ENCODE results near the gene PLB1. TPM values are rescaled to one million over a fixed set of nuclear protein-coding genes. Genes with fewer than 3 reads are reported as not detected.

Gene PLB1
- total RNA-seq, 1 donor from 2014 or later = 0.75 TPM

- no peaks in the 10 kb centered on the region for H3K9me3 Mint-ChIP-seq
- intact Hi-C loops (cut with micrococcal nuclease) = no loop called here
- H3K27me3 Mint-ChIP-seq (ENCODE audit: insufficient read depth) = peaks cover 14% of the 10 kb centered on the region
- no peak overlapping the region for H3K27ac Mint-ChIP-seq
- H3K4me1 Mint-ChIP-seq (ENCODE audit: low read depth) = no peaks in the 10 kb centered on the region
- H3K36me3 Mint-ChIP-seq (ENCODE audit: low read depth) = no peaks in the 10 kb centered on the region
- no peak overlapping the region for H3K4me3 Mint-ChIP-seq
- DNase-seq (ENCODE audit: low spot score) = no peak
Measured at GRCh38 chr2:28493636-28494035, 2.2 kb upstream of the PLB1 start.

GRCh38 chr2:28496781-28497180, 921 bp downstream of the PLB1 start:
- Mint-ChIP-seq H3K4me1 (ENCODE audit: low read depth) (no peaks in the 10 kb centered on the region), H3K36me3 (ENCODE audit: low read depth) (no peaks in the 10 kb centered on the region), H3K27me3 (ENCODE audit: insufficient read depth) (peaks cover 36% of the 10 kb centered on the region), H3K9me3 (no peaks in the 10 kb centered on the region), H3K4me3 (no peak overlapping the region), H3K27ac (no peak overlapping the region)
- intact Hi-C loops (cut with micrococcal nuclease) = no loop called here
- DNase-seq (ENCODE audit: low spot score) = no peak

- no peak for DNase-seq (ENCODE audit: low spot score)
- Mint-ChIP-seq H3K27me3 (ENCODE audit: insufficient read depth) (peaks cover 37% of the 10 kb centered on the region), H3K4me1 (ENCODE audit: low read depth) (no peaks in the 10 kb centered on the region), H3K27ac (no peak overlapping the region), H3K9me3 (no peaks in the 10 kb centered on the region), H3K36me3 (ENCODE audit: low read depth) (no peaks in the 10 kb centered on the region), H3K4me3 (no peak overlapping the region)
- intact Hi-C loops (cut with micrococcal nuclease) = no loop called here
Measured at GRCh38 chr2:28497206-28497605, 1.3 kb downstream of the PLB1 start.

- Mint-ChIP-seq H3K4me3 (no peak overlapping the region), H3K36me3 (ENCODE audit: low read depth) (no peaks in the 10 kb centered on the region), H3K27me3 (ENCODE audit: insufficient read depth) (peaks cover 35% of the 10 kb centered on the region), H3K4me1 (ENCODE audit: low read depth) (no peaks in the 10 kb centered on the region), H3K9me3 (no peaks in the 10 kb centered on the region), H3K27ac (no peak overlapping the region)
- DNase-seq (ENCODE audit: low spot score) = no peak
- intact Hi-C loops (cut with micrococcal nuclease) = no loop called here
Measured at GRCh38 chr2:28499282-28499681, 3.4 kb downstream of the PLB1 start.

GRCh38 chr2:28505361-28505760, 9.5 kb downstream of the PLB1 start:
- no peak overlapping the region for H3K4me3 Mint-ChIP-seq
- no peaks in the 10 kb centered on the region for H3K9me3 Mint-ChIP-seq
- H3K27ac Mint-ChIP-seq = no peak overlapping the region
- H3K36me3 Mint-ChIP-seq (ENCODE audit: low read depth) = no peaks in the 10 kb centered on the region
- DNase-seq (ENCODE audit: low spot score) = no peak
- intact Hi-C loops (cut with micrococcal nuclease) = no loop called here
- peaks cover 15% of the 10 kb centered on the region for H3K27me3 Mint-ChIP-seq (ENCODE audit: insufficient read depth)
- H3K4me1 Mint-ChIP-seq (ENCODE audit: low read depth) = peaks cover 29% of the 10 kb centered on the region

GRCh38 chr2:28506112-28506910, 10.5 kb downstream of the PLB1 start:
- Mint-ChIP-seq H3K27me3 (ENCODE audit: insufficient read depth) (peaks cover 10% of the 10 kb centered on the region), H3K27ac (peak overlapping the region; percentile 1), H3K9me3 (no peaks in the 10 kb centered on the region), H3K36me3 (ENCODE audit: low read depth) (no peaks in the 10 kb centered on the region), H3K4me3 (no peak overlapping the region), H3K4me1 (ENCODE audit: low read depth) (peaks cover 29% of the 10 kb centered on the region)
- no peak for DNase-seq (ENCODE audit: low spot score)
- intact Hi-C loops (cut with micrococcal nuclease) = no loop called here

GRCh38 chr2:28507796-28508764, 12.2 kb downstream of the PLB1 start:
- Mint-ChIP-seq H3K27me3 (ENCODE audit: insufficient read depth) (peaks cover 17% of the 10 kb centered on the region), H3K27ac (no peak overlapping the region), H3K4me1 (ENCODE audit: low read depth) (peaks cover 29% of the 10 kb centered on the region), H3K36me3 (ENCODE audit: low read depth) (no peaks in the 10 kb centered on the region), H3K4me3 (no peak overlapping the region), H3K9me3 (peaks cover 16% of the 10 kb centered on the region)
- peak; percentile 23 for DNase-seq (ENCODE audit: low spot score)
- intact Hi-C loops (cut with micrococcal nuclease) = no loop called here

- Mint-ChIP-seq H3K4me3 (no peak overlapping the region), H3K36me3 (ENCODE audit: low read depth) (no peaks in the 10 kb centered on the region), H3K27me3 (ENCODE audit: insufficient read depth) (peaks cover 26% of the 10 kb centered on the region), H3K27ac (no peak overlapping the region), H3K4me1 (ENCODE audit: low read depth) (peaks cover 29% of the 10 kb centered on the region), H3K9me3 (peaks cover 16% of the 10 kb centered on the region)
- intact Hi-C loops (cut with micrococcal nuclease) = no loop called here
- DNase-seq (ENCODE audit: low spot score) = no peak
Measured at GRCh38 chr2:28509361-28509760, 13.5 kb downstream of the PLB1 start.

GRCh38 chr2:28510184-28510583, 14.3 kb downstream of the PLB1 start:
- H3K27ac Mint-ChIP-seq = no peak overlapping the region
- H3K4me1 Mint-ChIP-seq (ENCODE audit: low read depth) = peaks cover 29% of the 10 kb centered on the region
- H3K9me3 Mint-ChIP-seq = peaks cover 16% of the 10 kb centered on the region
- H3K4me3 Mint-ChIP-seq = no peak overlapping the region
- peaks cover 31% of the 10 kb centered on the region for H3K27me3 Mint-ChIP-seq (ENCODE audit: insufficient read depth)
- H3K36me3 Mint-ChIP-seq (ENCODE audit: low read depth) = no peaks in the 10 kb centered on the region
- intact Hi-C loops (cut with micrococcal nuclease) = no loop called here
- no peak for DNase-seq (ENCODE audit: low spot score)

- H3K27ac Mint-ChIP-seq = no peak overlapping the region
- DNase-seq (ENCODE audit: low spot score) = no peak
- H3K27me3 Mint-ChIP-seq (ENCODE audit: insufficient read depth) = peaks cover 43% of the 10 kb centered on the region
- H3K4me3 Mint-ChIP-seq = no peak overlapping the region
- intact Hi-C loops (cut with micrococcal nuclease) = no loop called here
- no peaks in the 10 kb centered on the region for H3K36me3 Mint-ChIP-seq (ENCODE audit: low read depth)
- H3K9me3 Mint-ChIP-seq = peaks cover 16% of the 10 kb centered on the region
- H3K4me1 Mint-ChIP-seq (ENCODE audit: low read depth) = peaks cover 20% of the 10 kb centered on the region
Measured at GRCh38 chr2:28511871-28512606, 16.2 kb downstream of the PLB1 start.

GRCh38 chr2:28512607-28512965, 16.7 kb downstream of the PLB1 start:
- intact Hi-C loops (cut with micrococcal nuclease) = no loop called here
- peaks cover 16% of the 10 kb centered on the region for H3K4me1 Mint-ChIP-seq (ENCODE audit: low read depth)
- no peak overlapping the region for H3K27ac Mint-ChIP-seq
- H3K4me3 Mint-ChIP-seq = no peak overlapping the region
- H3K9me3 Mint-ChIP-seq = peaks cover 16% of the 10 kb centered on the region
- H3K27me3 Mint-ChIP-seq (ENCODE audit: insufficient read depth) = peaks cover 43% of the 10 kb centered on the region
- no peaks in the 10 kb centered on the region for H3K36me3 Mint-ChIP-seq (ENCODE audit: low read depth)
- no peak for DNase-seq (ENCODE audit: low spot score)

GRCh38 chr2:28513097-28513496, 17.2 kb downstream of the PLB1 start:
- no peak overlapping the region for H3K4me3 Mint-ChIP-seq
- H3K4me1 Mint-ChIP-seq (ENCODE audit: low read depth) = peaks cover 10% of the 10 kb centered on the region
- DNase-seq (ENCODE audit: low spot score) = no peak
- no peaks in the 10 kb centered on the region for H3K36me3 Mint-ChIP-seq (ENCODE audit: low read depth)
- peaks cover 16% of the 10 kb centered on the region for H3K9me3 Mint-ChIP-seq
- peaks cover 48% of the 10 kb centered on the region for H3K27me3 Mint-ChIP-seq (ENCODE audit: insufficient read depth)
- H3K27ac Mint-ChIP-seq = no peak overlapping the region
- intact Hi-C loops (cut with micrococcal nuclease) = no loop called here
